Astrocyte (in vitro differentiated cells and primary cell): ENCODE data around the gene LILRA2.
"Not testable (repeated sequence)": the region's sequence is repeated elsewhere in the genome, so short reads cannot be mapped to it uniquely, and the experiment has no call there.

Experiments
- CTCF ChIP-seq: IDR thresholded peaks from 2 replicates; pipeline ENCODE4 v1.5.1; 2011; ENCODE audit warnings: low read depth, mild to moderate bottlenecking, inconsistent platforms, low read length, moderate library complexity; ENCODE audit not compliant: insufficient read depth
- EZH2 ChIP-seq: IDR thresholded peaks from 2 replicates; pipeline ENCODE4 v1.6.1; 2012; ENCODE audit warnings: mild to moderate bottlenecking, low read length, inconsistent platforms; ENCODE audit not compliant: insufficient read depth

- TF ChIP-seq CTCF, EZH2: not testable (repeated sequence)
Observed at GRCh38 chr19:54578268-54578667, 4.7 kb downstream of the LILRA2 start.
